H1 (cell line): ENCODE measurements around the gene PXDN. TPM values are rescaled to one million over a fixed set of nuclear protein-coding genes. Genes with fewer than 3 reads are reported as not detected.

Source experiments
- CTCF ChIA-PET: fragments of 300-600 bp; sonication (Branson Sonifier 250); formaldehyde crosslinking; loops from one replicate; lab custom pipeline; 2021; ENCODE audit not compliant: partially characterized antibody; lab: Charles Lee
- POLR2A ChIA-PET: fragments of 300-600 bp; sonication (Branson Sonifier 250); formaldehyde crosslinking; loops from one replicate; lab custom pipeline; 2021; ENCODE audit warnings: inconsistent platforms; ENCODE audit not compliant: partially characterized antibody; lab: Charles Lee
- DNase-seq, 2 experiments: peaks; one replicate each; pipeline versions ENCODE4 v3.0.0 to v3.0.0-alpha.2; 2010 to 2022; ENCODE audit warnings: low spot score in 2 of 2, low read depth in 1 of 2, mixed read lengths in 1 of 2
- FAIRE-seq: peaks from 2 replicates; lab custom pipeline; 2011; peaks lifted over from hg19 to GRCh38; lab: Jason Lieb, UNC
- H2AFZ ChIP-seq: 2 replicates; pipeline ENCODE4 v1.8.1; 2012; ENCODE audit warnings: low read length, inconsistent platforms
- H2AK5ac ChIP-seq: 2 replicates; pipeline ENCODE4 v1.6.1; 2013; ENCODE audit warnings: low read depth, low read length
- H2BK120ac ChIP-seq: replicated peaks from 2 replicates; pipeline ENCODE3; 2013; ENCODE audit warnings: low read depth, low read length, inconsistent platforms
- H2BK12ac ChIP-seq: 2 replicates; pipeline ENCODE4 v1.6.1; 2013; ENCODE audit warnings: low read depth, low read length
- H2BK15ac ChIP-seq: 2 replicates; pipeline ENCODE4 v1.6.1; 2013; ENCODE audit warnings: low read length
- H2BK20ac ChIP-seq: 2 replicates; pipeline ENCODE4 v1.6.1; 2013; ENCODE audit warnings: low read length
- H2BK5ac ChIP-seq: 2 replicates; pipeline ENCODE4 v1.6.1; 2013; ENCODE audit warnings: low read depth, low read length
- H3K14ac ChIP-seq: 2 replicates; pipeline ENCODE4 v1.6.1; 2013; ENCODE audit warnings: inconsistent platforms; ENCODE audit not compliant: insufficient read length
- H3K18ac ChIP-seq: 2 replicates; pipeline ENCODE4 v1.6.1; 2013; ENCODE audit warnings: low read length; ENCODE audit errors: extremely low read depth
- H3K23ac ChIP-seq: 2 replicates; pipeline ENCODE4 v1.6.1; 2013; ENCODE audit warnings: inconsistent platforms; ENCODE audit not compliant: insufficient read length
- H3K23me2 ChIP-seq: 2 replicates; pipeline ENCODE4 v1.6.1; 2013; ENCODE audit warnings: low read depth, low read length
- H3K27ac ChIP-seq: 2 replicates; pipeline ENCODE4 v1.6.1; 2011; ENCODE audit warnings: low read depth, low read length, inconsistent platforms
- H3K27me3 ChIP-seq, 4 experiments: replicated peaks in 1 of 4; 1 replicate in 1 of 4; 2 replicates in 3 of 4; pipeline versions ENCODE4 v1.6.1 to v1.8.1; 2011 to 2013; ENCODE audit warnings: low read length in 3 of 4, mild to moderate bottlenecking in 3 of 4, inconsistent platforms in 2 of 4, mixed read lengths in 2 of 4, moderate library complexity in 1 of 4; ENCODE audit not compliant: control insufficient read depth in 3 of 4, insufficient read depth in 3 of 4; ENCODE audit errors: extremely low read depth in 1 of 4
- H3K36me3 ChIP-seq, 4 experiments: 2 replicates each; pipeline versions ENCODE4 v1.6.1 to v1.8.1; 2011 to 2013; ENCODE audit warnings: mild to moderate bottlenecking in 4 of 4, low read length in 3 of 4, moderate library complexity in 2 of 4, control low read depth in 1 of 4, inconsistent platforms in 1 of 4; ENCODE audit not compliant: insufficient read depth in 4 of 4, control insufficient read depth in 2 of 4
- H3K4ac ChIP-seq: replicated peaks from 2 replicates; pipeline ENCODE3; 2013; ENCODE audit warnings: low read length, low read depth, mixed read lengths, inconsistent platforms; ENCODE audit not compliant: insufficient read length
- H3K4me1 ChIP-seq, 4 experiments: replicated peaks in 1 of 4; 1 replicate in 1 of 4; 2 replicates in 3 of 4; pipeline versions ENCODE4 v1.6.1 to v1.8.1; 2011 to 2013; ENCODE audit warnings: low read length in 3 of 4, inconsistent platforms in 2 of 4, mixed read lengths in 1 of 4; ENCODE audit not compliant: insufficient read depth in 4 of 4, control insufficient read depth in 3 of 4
- H3K4me2 ChIP-seq, 2 experiments: 2 replicates each; pipeline versions ENCODE4 v1.6.1 to v1.8.1; 2011 to 2013; ENCODE audit warnings: low read depth in 2 of 2, low read length in 2 of 2, control low read depth in 1 of 2, inconsistent platforms in 1 of 2, mild to moderate bottlenecking in 1 of 2; ENCODE audit not compliant: insufficient read depth in 1 of 2
- H3K4me3 ChIP-seq, 4 experiments: fragments of 200-600, 300-600 bp in 1 of 4; sonication (generic), shearing (Covaris generic), sonication (Bioruptor Twin) in 1 of 4; 2 replicates each; pipeline versions ENCODE4 v1.5.1 to v1.8.1; 2011 to 2016; ENCODE audit warnings: low read length in 4 of 4, low read depth in 3 of 4, control low read depth in 2 of 4, inconsistent platforms in 2 of 4, mild to moderate bottlenecking in 2 of 4, mixed read lengths in 1 of 4, moderate library complexity in 1 of 4; ENCODE audit not compliant: insufficient read depth in 2 of 4; ENCODE audit errors: extremely low read depth in 1 of 4
- H3K56ac ChIP-seq: replicated peaks from 2 replicates; pipeline ENCODE3; 2013; ENCODE audit warnings: low read depth, mild to moderate bottlenecking, mixed read lengths, low read length, inconsistent platforms; ENCODE audit not compliant: insufficient read length
- H3K79me1 ChIP-seq: 2 replicates; pipeline ENCODE4 v1.6.1; 2013; ENCODE audit warnings: low read depth, low read length, control low read depth
- H3K79me2 ChIP-seq, 2 experiments: 2 replicates each; pipeline versions ENCODE4 v1.6.1 to v1.8.1; 2012 to 2013; ENCODE audit warnings: low read length in 2 of 2, mild to moderate bottlenecking in 2 of 2, inconsistent platforms in 1 of 2; ENCODE audit not compliant: insufficient read depth in 2 of 2, control insufficient read depth in 1 of 2
- H3K9ac ChIP-seq, 4 experiments: replicated peaks in 1 of 4; 1 replicate in 1 of 4; 2 replicates in 3 of 4; pipeline versions ENCODE4 v1.6.1 to v1.8.1; 2011 to 2013; ENCODE audit warnings: low read depth in 3 of 4, low read length in 3 of 4, control low read depth in 2 of 4, mild to moderate bottlenecking in 2 of 4, moderate library complexity in 2 of 4, inconsistent platforms in 1 of 4; ENCODE audit errors: extremely low read depth in 1 of 4
- H3K9me3 ChIP-seq, 2 experiments: 2 replicates each; pipeline versions ENCODE4 v1.6.1 to v1.8.1; 2012 to 2013; ENCODE audit warnings: mild to moderate bottlenecking in 2 of 2, moderate library complexity in 2 of 2, control low read depth in 1 of 2, inconsistent platforms in 1 of 2, low read depth in 1 of 2, low read length in 1 of 2, mixed read lengths in 1 of 2; ENCODE audit not compliant: insufficient read depth in 2 of 2
- H4K20me1 ChIP-seq, 2 experiments: replicated peaks in 1 of 2; 2 replicates each; pipeline versions ENCODE3 to v1.8.1; 2011 to 2013; ENCODE audit warnings: inconsistent platforms in 2 of 2, low read length in 2 of 2, mild to moderate bottlenecking in 1 of 2; ENCODE audit not compliant: insufficient read depth in 2 of 2, control insufficient read depth in 1 of 2
- H4K5ac ChIP-seq: 2 replicates; pipeline ENCODE4 v1.6.1; 2013; ENCODE audit warnings: low read length, low read depth, mixed read lengths, inconsistent platforms; ENCODE audit not compliant: insufficient read length
- H4K8ac ChIP-seq: 2 replicates; pipeline ENCODE4 v1.8.0; 2013; ENCODE audit warnings: mild to moderate bottlenecking, moderate library complexity, low read length, inconsistent platforms; ENCODE audit not compliant: insufficient read depth; ENCODE audit errors: extremely low read depth
- H4K91ac ChIP-seq: replicated peaks from 2 replicates; pipeline ENCODE3; 2013; ENCODE audit warnings: low read length, mixed read lengths, inconsistent platforms; ENCODE audit not compliant: insufficient read length
- BCL11A ChIP-seq, 2 experiments: IDR thresholded peaks; one replicate each; pipeline ENCODE4 v1.6.1; 2011; ENCODE audit warnings: low read depth in 2 of 2, low read length in 2 of 2, mild to moderate bottlenecking in 2 of 2
- EZH2 ChIP-seq: fragments of 200-600 bp; sonication (generic); IDR thresholded peaks from 2 replicates; pipeline ENCODE4 v1.7.1; 2012; ENCODE audit warnings: low read depth, mild to moderate bottlenecking, moderate library complexity, low read length, inconsistent platforms; ENCODE audit not compliant: severe bottlenecking
- HDAC2 ChIP-seq, 2 experiments: fragments of 300-600 bp in 1 of 2; sonication (generic) in 1 of 2; IDR thresholded peaks; 2 replicates each; pipeline ENCODE4 v1.6.1; 2011 to 2012; ENCODE audit warnings: low read depth in 2 of 2, low read length in 2 of 2, mild to moderate bottlenecking in 2 of 2, moderate library complexity in 2 of 2, borderline replicate concordance in 1 of 2, inconsistent platforms in 1 of 2
- HDAC6 ChIP-seq: IDR thresholded peaks from one replicate; pipeline ENCODE4 v1.7.1; 2012; ENCODE audit warnings: low read depth, mild to moderate bottlenecking, inconsistent platforms, low read length, moderate library complexity
- POU5F1 ChIP-seq: IDR thresholded peaks from 2 replicates; pipeline ENCODE4 v1.6.1; 2011; ENCODE audit warnings: low read depth, mild to moderate bottlenecking, low read length, moderate library complexity
- RFX5 ChIP-seq: IDR thresholded peaks from 2 replicates; pipeline ENCODE4 v1.6.1; 2011; ENCODE audit warnings: low read depth, low read length, improper control_type of control experiment, borderline replicate concordance
- SP1 ChIP-seq: IDR thresholded peaks from 2 replicates; pipeline ENCODE4 v1.6.1; 2011; ENCODE audit warnings: low read depth, low read length
- SRF ChIP-seq: IDR thresholded peaks from 2 replicates; pipeline ENCODE4 v1.6.1; 2011; ENCODE audit warnings: mild to moderate bottlenecking, low read depth, low read length, moderate library complexity
- TCF12 ChIP-seq: IDR thresholded peaks from 2 replicates; pipeline ENCODE4 v1.6.1; 2011; ENCODE audit warnings: low read depth, mild to moderate bottlenecking, low read length
- USF2 ChIP-seq: IDR thresholded peaks from 2 replicates; pipeline ENCODE4 v1.6.1; 2011; ENCODE audit warnings: low read length, improper control_type of control experiment
- whole genome bisulfite sequencing, 2 experiments: shearing (Covaris generic) in 1 of 2; methylation state at CpG; one replicate each; pipeline versions ENCODE4 v1.1.6 to v1.1.7; 2013 to 2015; ENCODE audit warnings: low lambda C conversion rate in 2 of 2, mixed read lengths in 2 of 2, inconsistent platforms in 1 of 2, low coverage in 1 of 2, missing lambda C conversion rate in 1 of 2; ENCODE audit not compliant: insufficient replicate concordance in 2 of 2, insufficient coverage in 1 of 2, insufficient read length in 1 of 2; ENCODE audit errors: extremely low coverage in 1 of 2, missing lambda C conversion rate in 1 of 2; 5-methylcytosine and 5-hydroxymethylcytosine counted together
- polyA plus RNA-seq, 7 experiments: library from polyadenylated mRNA; depleted of rRNA in 3 of 7; stranded (reverse) in 5 of 7; unstranded in 2 of 7; fragments of >200 nt in 5 of 7; fragments of 200-250 nt in 2 of 7; gene quantifications; 1 replicate in 5 of 7; 2 replicates in 1 of 7; 4 replicates in 1 of 7; pipeline versions ENCODE4 v1.2.1 to v1.2.3, GENCODE V29; 2011 to 2013; ENCODE audit warnings: missing spikeins in 2 of 7, mixed read lengths in 2 of 7
- total RNA-seq: library from RNA; stranded (reverse); fragmentation: NEBNext Ultra II Directional; extraction: Animal tissue kit (Norgen Biotek cat#: 25700); gene quantifications from 2 replicates; pipeline ENCODE4 v1.2.1, GENCODE V29; 2021

PXDN gene
- total and polyA plus RNA-seq, 2 of the 8 experiments (the other 6 are each of a cell fraction or from before 2014, with no cell fraction given) = 104 to 141 TPM

- Histone ChIP-seq H4K5ac (no peak overlapping the region), H2BK20ac (no peak overlapping the region), H3K4ac (no peak overlapping the region), H3K79me2 (no peaks in the 10 kb centered on the region), H3K56ac (no peak overlapping the region), H3K9ac (no peak overlapping the region), H2AK5ac (no peak overlapping the region), H4K20me1 (peaks cover 3 to 6% of the 10 kb centered on the region in 2 experiments), H3K23me2 (no peaks in the 10 kb centered on the region), H2BK5ac (no peak overlapping the region), H3K27me3 (no peaks in the 10 kb centered on the region), H3K4me2 (no peak overlapping the region), H3K18ac (no peak overlapping the region), H3K14ac (no peak overlapping the region), H3K23ac (no peak overlapping the region), H3K4me3 (no peak overlapping the region), H3K79me1 (no peaks in the 10 kb centered on the region), H3K27ac (no peak overlapping the region), H3K9me3 (no peaks in the 10 kb centered on the region), H4K91ac (no peak overlapping the region), H2BK120ac (no peak overlapping the region), H4K8ac (no peak overlapping the region), H3K4me1 (no peaks in the 10 kb centered on the region), H2BK15ac (no peak overlapping the region), H2BK12ac (no peak overlapping the region), H3K36me3 (peaks cover 24 to 49% (median 40%) of the 10 kb centered on the region in 4 experiments), H2AFZ (no peak overlapping the region)
- FAIRE-seq = no peak
- WGBS, 2 experiments = 96% methylated on average over 18 of the region's 18 CpGs; no CpG with 5 or more reads in 1 of the 2 experiments
- CTCF ChIA-PET = interaction anchor here (0.7 to 3.7 kb wide), 7 partner anchors 9 to 96 kb away, joined by 3 to 14 read pairs (median 5); no protein-coding TSS in a partner anchor
- DNase-seq = no peak
- TF ChIP-seq SRF (no peak), EZH2 (no peak), BCL11A (IDR thresholded peaks at IDR 0.05; ENCODE audit: low read depth in 2 of 2, low read length in 2 of 2) (no peak), HDAC6 (no peak), SP1 (no peak), USF2 (no peak), RFX5 (no peak), POU5F1 (no peak), HDAC2 (IDR thresholded peaks at IDR 0.05; ENCODE audit: borderline replicate concordance in 1 of 2, low read depth in 2 of 2, low read length in 2 of 2) (no peak), TCF12 (no peak)
- POLR2A ChIA-PET = interaction anchor here (0.6 to 1.5 kb wide), 4 partner anchors 9 to 68 kb away, joined by 3 read pairs; no protein-coding TSS in a partner anchor
These were observed 71.0 kb downstream of the PXDN start for GRCh38 chr2:1673160-1673944.
